GM12878 (cell line): ENCODE results near the gene FARSB. TPM values are rescaled to one million over a fixed set of nuclear protein-coding genes. Genes with fewer than 3 reads are reported as not detected.

Experiments used
- ATAC-seq: fragments of 200-7000 bp; cut with Tn5 transposase; 3 replicates; pipeline ENCODE4 v1.9.1; 2020; ENCODE audit warnings: mild to moderate bottlenecking, moderate library complexity
- BruUV-seq: library from RNA; stranded (reverse); fragments of 400-500 nt; replicated peaks from 2 replicates; lab custom pipeline; 2021; lab: Mats Ljungman, UMichigan
- CTCF ChIA-PET: fragments of 300-600 bp; sonication (Branson Sonifier 250); formaldehyde crosslinking; extraction: SDS; loops from one replicate; lab custom pipeline; 2021; ENCODE audit warnings: inconsistent platforms; lab: Yijun Ruan, JAX
- POLR2A ChIA-PET: fragments of 350-600 bp; formaldehyde crosslinking; extraction: SDS; loops from one replicate; lab custom pipeline; 2021; ENCODE audit warnings: inconsistent platforms; lab: Charles Lee
- RAD21 ChIA-PET: fragments of 300-600 bp; sonication (Branson Sonifier 250); formaldehyde crosslinking; loops from one replicate; lab custom pipeline; 2023; ENCODE audit warnings: antibody characterized with exemption; ENCODE audit not compliant: unreplicated experiment; lab: Charles Lee
- SMC1A ChIA-PET: fragments of 300-600 bp; sonication (Branson Sonifier 250); formaldehyde crosslinking; loops from one replicate; lab custom pipeline; 2023; ENCODE audit not compliant: unreplicated experiment, uncharacterized antibody; lab: Charles Lee
- DNase-seq: peaks from one replicate; pipeline ENCODE4 v3.0.0-alpha.2; 2011; ENCODE audit warnings: low read depth, low spot score
- FAIRE-seq: peaks from 3 replicates; lab custom pipeline; 2011; peaks lifted over from hg19 to GRCh38; lab: Jason Lieb, UNC
- H2AFZ ChIP-seq: 2 replicates; pipeline ENCODE4 v1.6.0; 2011; ENCODE audit warnings: low read depth, low read length, control low read depth; ENCODE audit not compliant: control insufficient read depth
- H3K27ac ChIP-seq: 2 replicates; pipeline ENCODE4 v1.5.1; 2011; ENCODE audit warnings: control low read depth; ENCODE audit not compliant: control insufficient read depth, insufficient read depth
- H3K27me3 ChIP-seq, 2 experiments: replicated peaks in 1 of 2; 2 replicates each; pipeline versions ENCODE4 v1.6.0 to v1.6.1; 2011; ENCODE audit warnings: low read length in 1 of 2; ENCODE audit not compliant: control insufficient read depth in 2 of 2, insufficient read depth in 2 of 2
- H3K36me3 ChIP-seq, 2 experiments: 2 replicates each; pipeline ENCODE4 v1.5.1; 2011; ENCODE audit warnings: low read length in 1 of 2; ENCODE audit not compliant: control insufficient read depth in 2 of 2, insufficient read depth in 2 of 2
- H3K4me1 ChIP-seq: 2 replicates; pipeline ENCODE4 v1.6.1; 2011; ENCODE audit warnings: mild to moderate bottlenecking, low read length, moderate library complexity, mixed read lengths; ENCODE audit not compliant: control insufficient read depth, insufficient read depth
- H3K4me2 ChIP-seq: 2 replicates; pipeline ENCODE4 v1.6.0; 2011; ENCODE audit warnings: control low read depth; ENCODE audit not compliant: control insufficient read depth, insufficient read depth
- H3K4me3 ChIP-seq: fragments of 200-600 bp; sonication (generic); 2 replicates; pipeline ENCODE4 v1.5.1; 2016
- H3K79me2 ChIP-seq: 2 replicates; pipeline ENCODE4 v1.6.0; 2011; ENCODE audit warnings: low read length; ENCODE audit not compliant: control insufficient read depth, insufficient read depth
- H3K9ac ChIP-seq: 2 replicates; pipeline ENCODE4 v1.8.0; 2011; ENCODE audit warnings: low read length, control low read depth, mixed read lengths; ENCODE audit not compliant: control insufficient read depth, insufficient read depth
- H3K9me3 ChIP-seq: replicated peaks from 3 replicates; pipeline ENCODE4 v1.5.1; 2011; ENCODE audit warnings: mild to moderate bottlenecking, low read length; ENCODE audit not compliant: control insufficient read depth, insufficient read depth
- H4K20me1 ChIP-seq: 2 replicates; pipeline ENCODE4 v1.6.0; 2011; ENCODE audit not compliant: control insufficient read depth, insufficient read depth
- CBX3 ChIP-seq: fragments of 200-600 bp; sonication (generic); IDR thresholded peaks from 2 replicates; pipeline ENCODE4 v1.6.1; 2016; ENCODE audit warnings: low read depth, borderline replicate concordance
- NBN ChIP-seq: fragments of 450-650 bp; IDR thresholded peaks from 2 replicates; pipeline ENCODE4 v1.6.1; 2016
- NKRF ChIP-seq: fragments of 450-650 bp; conservative IDR thresholded peaks from 2 replicates; pipeline ENCODE4 v1.6.1; 2017; ENCODE audit warnings: mild to moderate bottlenecking, moderate library complexity
- ZNF207 ChIP-seq: fragments of 450-650 bp; IDR thresholded peaks from 2 replicates; pipeline ENCODE4 v1.6.1; 2014; ENCODE audit warnings: antibody characterized with exemption, mild to moderate bottlenecking, borderline replicate concordance
- ZNF384 ChIP-seq: IDR thresholded peaks from 2 replicates; pipeline ENCODE4 v1.6.1; 2012; ENCODE audit warnings: low read depth, mild to moderate bottlenecking, low read length, improper control_type of control experiment, borderline replicate concordance
- WGBS: methylation state at CpG from one replicate; pipeline ENCODE4 v1.1.6; 2016; ENCODE audit warnings: low lambda C conversion rate; ENCODE audit not compliant: insufficient replicate concordance, insufficient coverage; ENCODE audit errors: missing lambda C conversion rate; 5-methylcytosine and 5-hydroxymethylcytosine counted together
- in situ Hi-C: fragments of 300-500 bp; cut with MboI; formaldehyde crosslinking; loops from 9 replicates; pipeline ENCODE4 v1.14.3; 2018; ENCODE audit warnings: mixed read lengths
- intact Hi-C: fragments of 100-400 bp; cut with micrococcal nuclease; formaldehyde crosslinking; loops from one replicate; pipeline ENCODE4 v1.14.2; 2022; ENCODE audit not compliant: unreplicated experiment
- polyA plus RNA-seq, 11 experiments: library from polyadenylated mRNA; depleted of rRNA in 4 of 11; unstranded in 6 of 11; stranded (reverse) in 5 of 11; fragments of >200 nt; fragmentation: Nextera tagmentation in 4 of 11; fragmentation: Illumina TruSeq in 1 of 11; extraction: Ambion mirVana in 4 of 11; extraction: Trizol in 1 of 11; gene quantifications; 1 replicate in 1 of 11; 2 replicates in 10 of 11; pipeline versions ENCODE4 v1.2.1 to v1.2.3, GENCODE V29; 2011 to 2016; ENCODE audit warnings: inconsistent platforms in 2 of 11, missing spikeins in 2 of 11, low read depth in 1 of 11
- total RNA-seq, 4 experiments: library from RNA; depleted of rRNA in 3 of 4; stranded (reverse); fragments of >200 nt in 3 of 4; fragmentation: Illumina TruSeq in 1 of 4; extraction: Trizol in 1 of 4; gene quantifications; 2 replicates each; pipeline versions ENCODE4 v1.2.1 to v1.2.3, GENCODE V29; 2013 to 2021

FARSB gene
- total and polyA plus RNA-seq, 10 of the 15 experiments (the other 5 are each of a cell fraction or from before 2014, with no cell fraction given), result 32.4 to 127 (median 73.8) TPM

GRCh38 chr2:222611684-222612083 is 44.2 kb downstream of the FARSB start:
- ChIA-PET CTCF (interaction anchor here (0.6 to 5.6 kb wide), 3 partner anchors 190 to 551 kb away, joined by 3 to 36 read pairs (median 3); no protein-coding TSS in a partner anchor), POLR2A (no interaction called here), SMC1A (interaction anchor here (0.6 to 3.1 kb wide), 3 partner anchors 60 to 605 kb away, joined by 3 to 19 read pairs (median 3); partner anchors contain the start of gene MOGAT1), RAD21 (no interaction called here)
- H3K4me2 ChIP-seq, result no peak overlapping the region
- no peak overlapping the region for H2AFZ ChIP-seq
- DNase-seq, result no peak
- intact Hi-C loops (no loop called here), in situ Hi-C loops (no loop called here)
- no TSS peak for BruUV-seq
- H3K9me3 ChIP-seq, result no peaks in the 10 kb centered on the region
- H3K27me3 ChIP-seq, result no peaks in the 10 kb centered on the region
- no peak overlapping the region for H3K27ac ChIP-seq
- no peaks in the 10 kb centered on the region for H4K20me1 ChIP-seq
- no peaks in the 10 kb centered on the region for H3K79me2 ChIP-seq
- TF ChIP-seq ZNF207 (no peak), NBN (no peak), NKRF (no peak), ZNF384 (no peak), CBX3 (no peak)
- FAIRE-seq, result no peak
- 87% methylated on average over 4 of the region's 4 CpGs for WGBS
- peaks cover 6 to 21% of the 10 kb centered on the region in 2 experiments for H3K36me3 ChIP-seq
- no peaks in the 10 kb centered on the region for H3K4me1 ChIP-seq
- H3K9ac ChIP-seq, result no peak overlapping the region
- ATAC-seq, result no peak
- no peak overlapping the region for H3K4me3 ChIP-seq
